ENCODE measurements around the gene C3orf18. TPM values are rescaled to one million over a fixed set of nuclear protein-coding genes. Genes with fewer than 3 reads are reported as not detected.

Gene C3orf18
- total and polyA plus RNA-seq, 10 of the 15 experiments (the other 5 are each of a cell fraction or from before 2014, with no cell fraction given), result 0.06 to 3.2 (median 0.66) TPM

- peak; percentile 81 for TF ChIP-seq EED (IDR thresholded peaks at IDR 0.05; ENCODE audit: low read depth)
- TF ChIP-seq IRF4 (IDR thresholded peaks at IDR 0.05; ENCODE audit: low read depth, low read length), result 0 out of 2 replicates have a peak, but pooled peaks have one; percentile 62
- no peak for TF ChIP-seq ZNF592 (IDR thresholded peaks at IDR 0.05)
- no peak for TF ChIP-seq RAD51 (IDR thresholded peaks at IDR 0.05)
- 0 out of 2 replicates have a peak, but pooled peaks have one; percentile 13 for TF ChIP-seq TCF12 (IDR thresholded peaks at IDR 0.05; ENCODE audit: low read depth, low read length)
- TF ChIP-seq RB1 (IDR thresholded peaks at IDR 0.05; ENCODE audit: borderline replicate concordance), result peak; percentile 28; the same call in 1 of the 2 replicates
- 0 out of 2 replicates have a peak, but pooled peaks have one; percentile 19 for TF ChIP-seq ZNF687 (IDR thresholded peaks at IDR 0.05)
- TF ChIP-seq PKNOX1 (IDR thresholded peaks at IDR 0.05), result 0 out of 2 replicates have a peak, but pooled peaks have one; percentile 19
- no peak for TF ChIP-seq RELA (IDR thresholded peaks at IDR 0.05; ENCODE audit: borderline replicate concordance, partially characterized antibody)
- TF ChIP-seq MTA2 (IDR thresholded peaks at IDR 0.05; ENCODE audit: low read depth), result peak; percentile 58
- TF ChIP-seq MTA3 (IDR thresholded peaks at IDR 0.05; ENCODE audit: borderline replicate concordance, low read length), result peak; percentile 68; the same call in 1 of the 2 replicates
- TF ChIP-seq BCL3 (IDR thresholded peaks at IDR 0.05; ENCODE audit: borderline replicate concordance, insufficient read depth, low read depth, low read length, poor library complexity, severe bottlenecking), result peak; percentile 55
Observed at GRCh38 chr3:50587806-50588758, 20.5 kb upstream of the C3orf18 start (continued).
